ENCODE results near the gene ANGEL1. TPM values are rescaled to one million over a fixed set of nuclear protein-coding genes. Genes with fewer than 3 reads are reported as not detected.

ANGEL1 gene
- total and polyA plus RNA-seq, 9 of the 15 experiments (the other 6 are each of a cell fraction or from before 2014, with no cell fraction given): 2.1 to 22.2 (median 7.3) TPM

DNA sequence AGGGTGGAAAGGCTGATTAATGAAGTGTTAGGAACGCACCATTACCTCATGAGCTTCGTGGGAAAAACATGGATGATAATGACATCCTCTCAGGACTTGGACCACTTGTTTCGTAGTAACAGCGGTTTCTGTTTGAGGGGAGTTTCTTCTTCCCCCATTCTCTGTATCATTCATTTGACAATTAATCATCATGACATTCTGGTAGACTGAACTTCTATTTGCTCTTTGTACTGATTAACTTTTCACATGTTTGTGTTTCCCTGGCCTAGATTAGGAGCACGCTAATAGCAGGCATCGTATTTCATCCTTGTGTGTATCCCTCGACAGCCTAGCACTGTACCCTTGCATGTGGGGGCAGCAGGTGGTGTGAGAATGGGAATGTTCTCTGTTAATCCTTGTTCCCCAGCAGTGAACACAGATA, 21.6 kb upstream of the ANGEL1 start (continued):
- TF ChIP-seq, protein P1, sequence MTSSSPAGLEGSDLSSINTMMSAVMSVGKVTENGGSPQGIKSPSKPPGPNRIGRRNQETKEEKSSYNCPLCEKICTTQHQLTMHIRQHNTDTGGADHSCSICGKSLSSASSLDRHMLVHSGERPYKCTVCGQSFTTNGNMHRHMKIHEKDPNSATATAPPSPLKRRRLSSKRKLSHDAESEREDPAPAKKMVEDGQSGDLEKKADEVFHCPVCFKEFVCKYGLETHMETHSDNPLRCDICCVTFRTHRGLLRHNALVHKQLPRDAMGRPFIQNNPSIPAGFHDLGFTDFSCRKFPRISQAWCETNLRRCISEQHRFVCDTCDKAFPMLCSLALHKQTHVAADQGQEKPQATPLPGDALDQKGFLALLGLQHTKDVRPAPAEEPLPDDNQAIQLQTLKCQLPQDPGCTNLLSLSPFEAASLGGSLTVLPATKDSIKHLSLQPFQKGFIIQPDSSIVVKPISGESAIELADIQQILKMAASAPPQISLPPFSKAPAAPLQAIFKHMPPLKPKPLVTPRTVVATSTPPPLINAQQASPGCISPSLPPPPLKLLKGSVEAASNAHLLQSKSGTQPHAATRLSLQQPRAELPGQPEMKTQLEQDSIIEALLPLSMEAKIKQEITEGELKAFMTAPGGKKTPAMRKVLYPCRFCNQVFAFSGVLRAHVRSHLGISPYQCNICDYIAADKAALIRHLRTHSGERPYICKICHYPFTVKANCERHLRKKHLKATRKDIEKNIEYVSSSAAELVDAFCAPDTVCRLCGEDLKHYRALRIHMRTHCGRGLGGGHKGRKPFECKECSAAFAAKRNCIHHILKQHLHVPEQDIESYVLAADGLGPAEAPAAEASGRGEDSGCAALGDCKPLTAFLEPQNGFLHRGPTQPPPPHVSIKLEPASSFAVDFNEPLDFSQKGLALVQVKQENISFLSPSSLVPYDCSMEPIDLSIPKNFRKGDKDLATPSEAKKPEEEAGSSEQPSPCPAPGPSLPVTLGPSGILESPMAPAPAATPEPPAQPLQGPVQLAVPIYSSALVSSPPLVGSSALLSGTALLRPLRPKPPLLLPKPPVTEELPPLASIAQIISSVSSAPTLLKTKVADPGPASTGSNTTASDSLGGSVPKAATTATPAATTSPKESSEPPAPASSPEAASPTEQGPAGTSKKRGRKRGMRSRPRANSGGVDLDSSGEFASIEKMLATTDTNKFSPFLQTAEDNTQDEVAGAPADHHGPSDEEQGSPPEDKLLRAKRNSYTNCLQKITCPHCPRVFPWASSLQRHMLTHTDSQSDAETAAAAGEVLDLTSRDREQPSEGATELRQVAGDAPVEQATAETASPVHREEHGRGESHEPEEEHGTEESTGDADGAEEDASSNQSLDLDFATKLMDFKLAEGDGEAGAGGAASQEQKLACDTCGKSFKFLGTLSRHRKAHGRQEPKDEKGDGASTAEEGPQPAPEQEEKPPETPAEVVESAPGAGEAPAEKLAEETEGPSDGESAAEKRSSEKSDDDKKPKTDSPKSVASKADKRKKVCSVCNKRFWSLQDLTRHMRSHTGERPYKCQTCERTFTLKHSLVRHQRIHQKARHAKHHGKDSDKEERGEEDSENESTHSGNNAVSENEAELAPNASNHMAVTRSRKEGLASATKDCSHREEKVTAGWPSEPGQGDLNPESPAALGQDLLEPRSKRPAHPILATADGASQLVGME (CRISPR knock-in tag; IDR thresholded peaks at IDR 0.05): no peak

DNA sequence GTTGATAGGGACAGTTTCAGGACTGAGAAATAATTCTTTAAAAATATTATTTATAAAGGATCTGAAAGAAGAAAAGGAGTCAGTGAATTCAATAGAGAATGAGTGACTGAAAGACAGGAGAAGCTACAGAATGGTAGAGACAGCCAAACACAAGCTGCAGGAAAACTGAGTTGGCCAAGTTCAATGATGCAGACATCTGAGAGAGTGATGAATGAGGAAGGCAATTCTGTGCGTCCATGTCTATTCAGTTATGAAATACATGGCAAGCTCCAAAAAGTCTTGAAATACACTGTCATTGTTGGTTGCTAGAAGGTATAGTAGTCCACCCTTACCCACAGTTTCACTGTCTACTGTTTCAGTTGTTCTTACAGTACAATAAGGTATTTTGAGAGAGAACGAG, 20.3 kb upstream of the ANGEL1 start:
- H3K9me1 ChIP-seq (ENCODE audit: control insufficient read depth, insufficient read depth, low read length): no peaks in the 10 kb centered on the region
- 0% methylated on average over 2 of the region's 2 CpGs for WGBS (ENCODE audit: insufficient coverage, low coverage, missing lambda C conversion rate)
- BruUV-seq (replicated peaks): no TSS peak
- H3K4me3 ChIP-seq: no peak overlapping the region
- no peaks in the 10 kb centered on the region for H3K79me2 ChIP-seq (ENCODE audit: control insufficient read depth, insufficient read depth, low read length)
- H3K27me3 ChIP-seq (ENCODE audit: control insufficient read depth in 2 of 2, insufficient read depth in 2 of 2, low read length in 2 of 2): peaks cover 6 to 43% of the 10 kb centered on the region in 2 experiments; a peak in 3 of 5 replicates
- no peak overlapping the region for H3K9ac ChIP-seq (ENCODE audit: insufficient read depth in 1 of 2, low read depth in 2 of 2, low read length in 2 of 2)
- POLR2A ChIA-PET: no interaction called here
- no peaks in the 10 kb centered on the region for H3K9me3 ChIP-seq (replicated peaks; ENCODE audit: control insufficient read depth, insufficient read depth, low read depth, low read length)
- H3K4me1 ChIP-seq (replicated peaks in 1 of 2; ENCODE audit: control insufficient read depth in 2 of 2, insufficient read depth in 2 of 2, low read length in 2 of 2): no peaks in the 10 kb centered on the region
- DNase-seq (ENCODE audit: extremely low read depth in 1 of 4, low spot score in 3 of 4) (no peak), ATAC-seq (no peak), FAIRE-seq (no peak)
- in situ Hi-C loops (cut with MboI) (no loop called here), intact Hi-C loops (cut with micrococcal nuclease) (no loop called here)
- no peaks in the 10 kb centered on the region for H4K20me1 ChIP-seq (replicated peaks; ENCODE audit: control insufficient read depth, insufficient read depth, low read length)
- no peak overlapping the region for H2AFZ ChIP-seq (ENCODE audit: low read depth, low read length)
- H3K36me3 ChIP-seq (ENCODE audit: control insufficient read depth, insufficient read depth, low read length): no peaks in the 10 kb centered on the region
- CTCF ChIA-PET (ENCODE audit: low intra/inter-chr PET ratio): no interaction called here
- H3K27ac ChIP-seq (ENCODE audit: extremely low read depth, low read depth, low read length): no peak overlapping the region
- no peak overlapping the region for H3K4me2 ChIP-seq (ENCODE audit: insufficient read depth, low read length)
- TF ChIP-seq ZNF644 (tag; IDR thresholded peaks at IDR 0.05; ENCODE audit: low read depth) (no peak), ZNF717 (CRISPR knock-in tag; IDR thresholded peaks at IDR 0.05) (no peak), ZZZ3 (IDR thresholded peaks at IDR 0.05) (no peak), ZNF354B (CRISPR knock-in tag; IDR thresholded peaks at IDR 0.05) (no peak), ZFP30 (CRISPR knock-in tag; IDR thresholded peaks at IDR 0.05; ENCODE audit: borderline replicate concordance) (no peak), TRIM28 (IDR thresholded peaks at IDR 0.05) (no peak), NR4A1 (CRISPR knock-in tag; IDR thresholded peaks at IDR 0.05) (no peak), NR4A1 (tag; IDR thresholded peaks at IDR 0.05) (no peak), PCBP2 (IDR thresholded peaks at IDR 0.05; ENCODE audit: low read depth, low read length, poor library complexity, severe bottlenecking) (no peak), CBX5 (IDR thresholded peaks at IDR 0.05; ENCODE audit: borderline replicate concordance, low read depth) (no peak), ZNF57 (CRISPR knock-in tag; IDR thresholded peaks at IDR 0.05) (no peak), FOSL1 (tag; conservative IDR thresholded peaks at IDR 0.05) (no peak), MAFF (IDR thresholded peaks at IDR 0.05; ENCODE audit: low read length) (no peak), ZNF23 (CRISPR knock-in tag; IDR thresholded peaks at IDR 0.05) (no peak), ZNF707 (CRISPR knock-in tag; conservative IDR thresholded peaks at IDR 0.05) (no peak)
- TF ChIP-seq, protein P2, sequence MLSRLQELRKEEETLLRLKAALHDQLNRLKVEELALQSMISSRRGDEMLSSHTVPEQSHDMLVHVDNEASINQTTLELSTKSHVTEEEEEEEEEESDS (CRISPR knock-in tag; IDR thresholded peaks at IDR 0.05): no peak
- TF ChIP-seq, protein P3, sequence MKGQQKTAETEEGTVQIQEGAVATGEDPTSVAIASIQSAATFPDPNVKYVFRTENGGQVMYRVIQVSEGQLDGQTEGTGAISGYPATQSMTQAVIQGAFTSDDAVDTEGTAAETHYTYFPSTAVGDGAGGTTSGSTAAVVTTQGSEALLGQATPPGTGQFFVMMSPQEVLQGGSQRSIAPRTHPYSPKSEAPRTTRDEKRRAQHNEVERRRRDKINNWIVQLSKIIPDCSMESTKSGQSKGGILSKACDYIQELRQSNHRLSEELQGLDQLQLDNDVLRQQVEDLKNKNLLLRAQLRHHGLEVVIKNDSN (CRISPR knock-in tag; IDR thresholded peaks at IDR 0.05): no peak

Measured in K562 (cell line).